GM18861 (cell line): ENCODE results near the gene FARP2.
"Not testable (repeated sequence)": the region's sequence is repeated elsewhere in the genome, so short reads cannot be mapped to it uniquely, and the experiment has no call there.

Source experiments
- ATAC-seq: cut with Tn5 transposase; IDR thresholded peaks from one replicate; pipeline ENCODE4 v1.9.1; 2021; ENCODE audit not compliant: unreplicated experiment

FARP2 gene

GRCh38 chr2:241525818-241526780 is 170.0 kb downstream of the FARP2 start:
- ATAC-seq, result not testable (repeated sequence)

- ATAC-seq, result no peak
These were observed 174.5 kb downstream of the FARP2 start for GRCh38 chr2:241530571-241530970.

- no peak for ATAC-seq
These were observed 175.2 kb downstream of the FARP2 start for GRCh38 chr2:241531161-241531722.

DNA sequence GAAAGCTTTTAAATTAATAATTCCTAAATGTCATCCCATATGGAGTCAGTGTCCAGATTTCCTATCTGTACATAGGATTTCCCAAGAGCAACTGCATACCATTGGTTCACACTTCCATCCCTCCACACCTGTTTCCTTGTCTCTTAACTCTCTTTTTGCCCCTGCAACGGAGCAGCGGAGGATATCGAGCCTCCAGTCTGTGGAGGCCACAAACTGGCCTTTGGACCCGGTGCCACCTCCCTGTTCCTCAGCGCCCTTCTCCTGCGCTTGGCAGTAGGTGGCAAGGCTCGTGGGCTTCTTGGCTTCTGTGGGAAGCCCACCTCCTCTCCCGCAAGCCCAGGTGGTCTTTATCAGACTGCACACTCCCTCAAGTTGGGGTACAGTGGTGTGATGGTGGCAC is 176.1 kb downstream of the FARP2 start:
- no peak for ATAC-seq

GRCh38 chr2:241532733-241533601 is 176.9 kb downstream of the FARP2 start:
- ATAC-seq, result no peak

DNA sequence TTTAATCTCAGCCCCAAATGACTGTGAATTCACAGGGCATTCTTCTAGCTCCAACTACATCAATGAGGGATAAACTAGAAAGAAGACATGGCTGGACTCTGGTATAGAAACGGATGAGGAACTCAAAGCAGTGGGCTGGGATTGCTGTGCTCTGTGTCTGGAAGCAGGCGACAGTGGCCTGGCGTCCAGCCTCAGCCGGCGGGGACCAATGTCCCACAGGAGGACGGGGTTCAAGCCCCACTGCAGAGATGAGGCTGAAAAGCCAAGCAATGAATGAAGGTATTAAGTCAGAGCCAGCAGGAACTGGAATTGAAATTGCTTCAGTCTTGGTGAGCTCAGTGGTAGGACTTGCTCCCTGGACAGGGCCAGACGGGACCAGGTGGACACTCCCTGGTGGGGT is 178.2 kb downstream of the FARP2 start:
- ATAC-seq, result no peak

DNA sequence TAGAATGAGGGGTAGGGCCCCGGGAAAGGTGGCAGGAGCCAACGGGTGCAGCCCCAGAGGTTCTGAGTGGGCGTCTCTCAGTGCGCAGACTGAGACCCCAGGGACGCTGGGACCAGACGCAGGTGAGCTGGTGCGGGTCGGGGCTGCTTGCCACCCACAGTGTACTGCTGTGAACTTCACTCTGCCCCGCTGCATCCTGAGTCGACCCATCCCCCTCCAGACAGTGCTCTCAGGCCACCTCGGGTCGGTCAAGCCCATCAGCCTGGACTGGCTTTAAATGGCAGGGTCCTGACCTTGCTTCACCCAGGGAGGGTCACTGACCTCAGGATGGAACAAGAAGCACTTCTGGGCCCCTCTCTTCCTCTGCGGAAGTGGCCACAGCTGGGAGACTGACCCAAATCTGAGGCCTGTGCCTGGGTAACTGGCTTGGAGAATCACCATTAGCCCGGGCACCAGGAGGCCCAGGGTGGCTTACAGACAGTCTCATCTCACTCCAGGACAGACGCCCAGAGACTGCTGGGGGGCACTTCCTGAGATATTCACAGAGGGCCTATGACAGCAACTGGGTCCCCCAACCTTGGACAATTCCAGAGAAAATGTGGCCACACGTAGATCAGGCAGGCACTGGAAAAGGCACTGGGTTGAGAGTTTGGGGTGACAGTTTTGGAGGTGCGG is 178.8 kb downstream of the FARP2 start:
- ATAC-seq, result no peak

- no peak for ATAC-seq
These were observed 180.0 kb downstream of the FARP2 start for GRCh38 chr2:241535871-241536655.

DNA sequence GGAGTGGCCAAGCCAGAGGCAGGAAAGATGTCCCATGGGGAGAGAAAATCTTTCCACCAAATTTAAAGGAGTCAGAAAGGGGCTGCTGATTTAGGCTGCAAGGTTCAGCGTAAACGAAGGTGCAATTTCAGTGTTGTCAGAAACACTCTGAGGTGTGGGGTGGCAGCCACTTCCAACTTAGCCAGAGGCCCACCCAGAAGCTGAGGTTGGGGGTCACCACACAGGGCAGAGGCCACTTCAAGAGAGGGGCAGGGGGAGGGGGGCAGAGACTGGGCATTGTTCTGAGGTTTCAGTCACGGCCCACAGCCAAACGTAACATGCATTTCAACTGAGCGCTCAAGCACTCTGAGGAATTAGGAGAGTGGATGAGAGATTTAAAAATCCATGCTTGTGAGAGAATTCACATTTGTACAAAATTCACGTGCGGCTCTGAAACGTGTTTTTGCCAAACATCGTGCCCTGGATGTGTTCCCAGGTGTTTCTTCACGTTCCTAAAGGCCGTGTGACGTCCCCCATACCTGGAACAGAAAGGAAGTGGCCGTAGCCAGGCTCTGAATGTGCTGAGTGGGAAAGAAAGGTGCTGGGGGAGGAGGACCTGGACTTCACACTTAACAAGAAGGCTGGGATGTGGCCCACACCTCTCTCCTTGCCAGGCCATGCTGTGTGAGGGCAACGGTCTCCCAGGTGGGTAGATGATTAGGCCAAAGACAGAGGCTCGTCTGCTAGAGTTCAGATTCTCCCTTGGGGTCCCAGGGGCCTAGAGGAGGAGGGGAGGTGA is 182.9 kb downstream of the FARP2 start:
- ATAC-seq, result no peak

- ATAC-seq, result no peak
These were observed 183.7 kb downstream of the FARP2 start for GRCh38 chr2:241539616-241540374.

DNA sequence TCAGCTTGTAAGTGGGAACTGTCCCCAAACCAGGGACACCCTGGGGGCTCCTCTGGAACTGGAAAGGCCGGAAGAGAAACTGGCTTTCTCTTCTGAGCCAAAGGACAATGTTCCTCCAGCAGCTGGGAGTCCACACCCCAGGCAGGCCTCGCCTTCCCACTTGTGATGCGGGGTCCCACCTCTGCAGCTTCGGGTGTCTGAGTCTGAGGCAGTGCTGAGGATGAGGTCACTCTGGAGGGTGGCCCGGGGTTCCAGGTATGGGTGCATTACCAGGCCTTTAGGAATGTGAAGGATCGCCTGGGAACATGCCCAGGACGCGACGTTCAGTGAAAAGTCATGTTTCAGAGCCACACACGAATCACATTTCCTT is 184.3 kb downstream of the FARP2 start:
- no peak for ATAC-seq

- ATAC-seq, result no peak
These were observed 184.9 kb downstream of the FARP2 start for GRCh38 chr2:241540771-241541561.

DNA sequence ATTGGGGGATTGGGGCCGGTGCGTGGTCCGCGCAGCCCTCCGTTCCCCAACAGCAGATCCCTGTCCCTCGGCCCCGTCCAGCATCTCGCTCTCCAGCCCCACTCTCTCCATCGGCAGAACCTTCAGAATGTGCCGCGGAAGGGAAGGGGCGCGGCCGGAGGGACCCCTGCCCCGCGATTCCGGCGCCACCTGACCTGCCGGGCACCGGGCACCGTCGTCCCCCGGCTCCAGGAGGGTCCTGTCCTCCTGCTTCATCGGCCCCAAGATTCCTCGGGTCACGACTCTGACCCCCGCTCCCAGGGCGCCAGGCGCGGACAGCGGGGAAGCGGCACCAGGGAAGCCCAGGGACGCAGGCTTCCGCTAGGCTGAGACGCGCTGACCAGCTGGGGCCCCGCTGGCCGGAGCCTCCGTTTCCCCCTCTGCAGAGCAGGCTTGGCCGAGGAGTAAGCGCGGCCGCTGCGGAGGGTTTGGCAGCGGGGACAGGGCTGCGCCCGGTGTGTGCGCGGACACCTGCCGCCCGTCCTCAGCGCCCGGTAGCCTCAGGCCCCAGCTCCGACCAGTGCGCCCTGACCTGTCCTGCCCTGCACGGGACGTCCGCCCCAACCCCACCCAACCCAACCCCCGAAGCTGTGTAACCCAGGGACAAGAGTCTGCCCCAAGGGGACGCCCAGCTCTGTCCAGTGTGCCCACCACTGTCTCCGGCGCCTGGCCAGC is 185.6 kb downstream of the FARP2 start:
- ATAC-seq, result no peak

GRCh38 chr2:241542278-241542605 is 186.2 kb downstream of the FARP2 start:
- ATAC-seq, result no peak
